ENCODE measurements around the gene SUN3. TPM values are rescaled to one million over a fixed set of nuclear protein-coding genes. Genes with fewer than 3 reads are reported as not detected.
"Not testable (repeated sequence)": the region's sequence is repeated elsewhere in the genome, so short reads cannot be mapped to it uniquely, and the experiment has no call there.

SUN3 gene
- total RNA-seq, 6 donors from 2014 or later, result not detected

- Histone ChIP-seq H3K9me3 (no peaks in the 10 kb centered on the region), H3K4me3 (no peak overlapping the region), H3K27ac (no peak overlapping the region), H3K36me3 (no peaks in the 10 kb centered on the region), H3K27me3 (no peaks in the 10 kb centered on the region), H3K4me1 (peaks cover 0 to 12% (median 5%) of the 10 kb centered on the region in 4 donors)
- TF ChIP-seq EP300 (IDR thresholded peaks at IDR 0.05) (no peak), CTCF (IDR thresholded peaks at IDR 0.05) (peak in 1 of 6 experiments; percentile 14)
- DNase-seq (no peak), ATAC-seq (ENCODE audit: low FRiP score in 2 of 2) (no peak)
- 76 to 79% methylated on average over 8 of the region's 8 CpGs for WGBS, 2 donors
These were observed 40.2 kb downstream of the SUN3 start for GRCh38 chr7:47988496-47989386.

GRCh38 chr7:47982610-47983009, 46.3 kb downstream of the SUN3 start:
- no peaks in the 10 kb centered on the region for H3K27me3 ChIP-seq
- WGBS, 2 donors, result 65 to 72% methylated on average over 2 of the region's 2 CpGs
- peaks cover 0 to 9% (median 5%) of the 10 kb centered on the region in 4 donors for H3K36me3 ChIP-seq
- no peak for ATAC-seq (ENCODE audit: low FRiP score in 2 of 2)
- no peak overlapping the region for H3K4me3 ChIP-seq
- no peaks in the 10 kb centered on the region for H3K9me3 ChIP-seq
- no peak for DNase-seq
- H3K27ac ChIP-seq, result no peak overlapping the region
- no peak for TF ChIP-seq POLR2AphosphoS5 (IDR thresholded peaks at IDR 0.05)
- no peak for TF ChIP-seq CTCF (IDR thresholded peaks at IDR 0.05)
- TF ChIP-seq EP300 (IDR thresholded peaks at IDR 0.05), result no peak
- H3K4me1 ChIP-seq, result peaks cover 7 to 10% (median 10%) of the 10 kb centered on the region in 4 donors

- not testable (repeated sequence) for H3K27me3 ChIP-seq; H3K9me3 ChIP-seq; H3K4me3 ChIP-seq; ATAC-seq (ENCODE audit: low FRiP score in 2 of 2); H3K27ac ChIP-seq; DNase-seq
- WGBS, 2 donors, result 96 to 97% methylated on average over 5 of the region's 5 CpGs
- Histone ChIP-seq H3K4me1 (peaks cover 7 to 10% (median 10%) of the 10 kb centered on the region in 4 donors), H3K36me3 (peaks cover 16 to 28% (median 24%) of the 10 kb centered on the region in 4 donors)
These were observed 48.3 kb downstream of the SUN3 start for GRCh38 chr7:47980648-47981047.

GRCh38 chr7:47979832-47980181, 49.1 kb downstream of the SUN3 start:
- Histone ChIP-seq H3K4me3 (peak overlapping the region in 3 of 4 donors; percentile 57 to 67 (median 61)), H3K27me3 (no peaks in the 10 kb centered on the region), H3K4me1 (peaks cover 7 to 10% (median 10%) of the 10 kb centered on the region in 4 donors), H3K36me3 (peaks cover 21 to 37% (median 30%) of the 10 kb centered on the region in 4 donors), H3K9me3 (no peaks in the 10 kb centered on the region), H3K27ac (peak overlapping the region; percentile 84 to 90 (median 90))
- no peak for ATAC-seq (ENCODE audit: low FRiP score in 2 of 2)
- no peak for TF ChIP-seq EP300 (IDR thresholded peaks at IDR 0.05)
- no peak for TF ChIP-seq POLR2A (IDR thresholded peaks at IDR 0.05)
- TF ChIP-seq POLR2AphosphoS5 (IDR thresholded peaks at IDR 0.05), result no peak
- TF ChIP-seq CTCF (IDR thresholded peaks at IDR 0.05), result no peak
- DNase-seq, result no peak
- 42 to 45% methylated on average over 7 of the region's 7 CpGs for WGBS, 2 donors

- no peaks in the 10 kb centered on the region for H3K27me3 ChIP-seq
- peak; percentile 99 to 100 for ATAC-seq (ENCODE audit: low FRiP score in 2 of 2)
- H3K27ac ChIP-seq, result peak within 1 kb of the TSS; percentile 84 to 90 (median 90)
- WGBS, 2 donors, result 1 to 3% methylated on average over 30 to 57 of the region's 62 CpGs
- TF ChIP-seq CTCF (IDR thresholded peaks at IDR 0.05), result peak in 2 of 6 experiments; percentile 9 to 24
- peak in 3 of 4 donors; percentile 39 to 90 (median 82) for TF ChIP-seq POLR2A (IDR thresholded peaks at IDR 0.05)
- peak; percentile 93 to 94 for TF ChIP-seq POLR2AphosphoS5 (IDR thresholded peaks at IDR 0.05)
- TF ChIP-seq EP300 (IDR thresholded peaks at IDR 0.05), result peak in 1 of 4 donors; percentile 20
- DNase-seq, result peak; percentile 95 to 98
- H3K36me3 ChIP-seq, result peaks cover 24 to 42% (median 36%) of the 10 kb centered on the region in 4 donors
- H3K9me3 ChIP-seq, result no peaks in the 10 kb centered on the region
- peak within 1 kb of the TSS; percentile 48 to 67 (median 59) for H3K4me3 ChIP-seq
- H3K4me1 ChIP-seq, result peaks cover 7 to 10% (median 10%) of the 10 kb centered on the region in 4 donors
These were observed 49.6 kb downstream of the SUN3 start, which contains the start of gene HUS1 for GRCh38 chr7:47979145-47979831. Gene HUS1 (minus strand): TSS chr7:47979615. CDS start chr7:47979519, 96 bp downstream.
